Stimulated activated CD8-positive, alpha-beta memory T cell treated with anti-CD3 and anti-CD28 coated beads, Interleukin-15, amount 100 ng/mL, for 4 hours (primary cell): ENCODE measurements around the gene ZHX3.
"Not testable (repeated sequence)": the region's sequence is repeated elsewhere in the genome, so short reads cannot be mapped to it uniquely, and the experiment has no call there.

Experiments used
- DNase-seq, 2 donors: peaks; one replicate each; pipeline ENCODE4 v3.0.0-alpha.2; 2020; ENCODE audit warnings: low read depth in 2 of 2

Gene ZHX3

GRCh38 chr20:41331731-41332130 is 14.2 kb upstream of the ZHX3 start:
- no peak for DNase-seq

GRCh38 chr20:41330941-41331340 is 13.4 kb upstream of the ZHX3 start:
- DNase-seq = no peak

- no peak for DNase-seq
Observed at GRCh38 chr20:41330343-41330720, 12.8 kb upstream of the ZHX3 start.

GRCh38 chr20:41329435-41330342 is 12.2 kb upstream of the ZHX3 start:
- DNase-seq = peak; percentile 46 to 48

DNA sequence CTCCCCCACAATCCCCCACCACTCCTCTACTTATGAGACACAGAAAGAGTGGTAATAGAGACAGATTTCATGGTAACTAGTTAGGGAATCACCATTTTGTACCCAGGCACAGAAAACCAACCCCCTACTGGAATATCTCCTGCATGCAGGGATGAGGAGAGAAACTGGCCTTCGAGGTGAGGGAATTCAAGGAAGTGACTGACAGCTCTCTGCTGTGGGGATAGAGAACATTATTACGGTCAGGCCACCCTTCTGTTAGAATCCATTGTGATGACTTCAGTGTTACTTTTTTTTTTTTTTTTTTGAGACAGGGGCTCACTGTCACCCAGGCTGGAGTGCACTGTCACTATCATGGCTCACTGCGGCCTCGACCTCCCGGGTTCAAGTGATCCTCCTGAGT is 9.6 kb upstream of the ZHX3 start:
- DNase-seq = no peak

GRCh38 chr20:41320976-41321375 is 3.4 kb upstream of the ZHX3 start:
- DNase-seq = no peak

DNA sequence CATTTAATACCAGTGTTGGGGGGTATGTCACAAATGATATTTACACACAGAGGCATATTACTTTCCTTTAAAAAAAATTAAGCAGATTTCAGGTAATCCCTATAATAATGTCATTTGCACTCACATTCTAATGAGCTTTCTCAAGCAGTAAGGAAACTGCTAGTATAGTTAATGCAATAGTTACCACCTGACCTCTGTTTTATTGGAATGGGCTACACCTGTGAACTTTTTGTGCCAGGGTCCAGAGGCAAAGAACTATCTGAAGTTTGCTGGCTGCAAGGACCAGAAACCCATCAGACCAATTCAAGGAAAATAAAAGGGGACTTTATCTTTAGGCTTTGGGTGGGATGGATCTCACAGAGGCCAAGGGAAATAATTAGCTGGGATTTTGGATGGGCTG is 2.9 kb upstream of the ZHX3 start:
- no peak for DNase-seq

- no peak for DNase-seq
Observed at GRCh38 chr20:41318271-41318649, 729 bp upstream of the ZHX3 start.

- DNase-seq = peak; percentile 54 to 65
Observed at GRCh38 chr20:41316602-41317545, 657 bp downstream of the ZHX3 start.

DNA sequence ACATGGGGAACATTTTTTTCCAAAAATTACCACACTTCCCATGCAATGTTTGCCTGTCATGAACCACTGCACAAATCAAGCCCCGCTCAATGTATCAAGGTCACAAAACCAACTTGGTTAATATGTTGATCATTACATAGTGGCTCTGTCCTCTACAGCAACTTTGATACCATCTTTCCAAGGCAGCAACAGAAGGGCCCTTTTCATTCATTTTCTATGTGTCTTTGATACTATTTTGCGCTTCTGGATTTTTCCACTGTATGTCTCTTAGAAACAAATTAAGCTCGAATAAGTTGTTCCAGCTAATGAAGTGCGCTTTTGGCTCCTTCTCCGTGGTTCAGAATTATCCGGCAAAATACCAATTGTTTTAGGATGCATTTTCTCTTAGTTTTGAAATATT is 1.5 kb downstream of the ZHX3 start:
- no peak for DNase-seq

GRCh38 chr20:41314386-41314785 is 3.1 kb downstream of the ZHX3 start:
- DNase-seq = no peak

GRCh38 chr20:41312009-41312408 is 5.5 kb downstream of the ZHX3 start:
- DNase-seq = not testable (repeated sequence)

- DNase-seq = no peak
Observed at GRCh38 chr20:41309817-41310216, 7.7 kb downstream of the ZHX3 start.

DNA sequence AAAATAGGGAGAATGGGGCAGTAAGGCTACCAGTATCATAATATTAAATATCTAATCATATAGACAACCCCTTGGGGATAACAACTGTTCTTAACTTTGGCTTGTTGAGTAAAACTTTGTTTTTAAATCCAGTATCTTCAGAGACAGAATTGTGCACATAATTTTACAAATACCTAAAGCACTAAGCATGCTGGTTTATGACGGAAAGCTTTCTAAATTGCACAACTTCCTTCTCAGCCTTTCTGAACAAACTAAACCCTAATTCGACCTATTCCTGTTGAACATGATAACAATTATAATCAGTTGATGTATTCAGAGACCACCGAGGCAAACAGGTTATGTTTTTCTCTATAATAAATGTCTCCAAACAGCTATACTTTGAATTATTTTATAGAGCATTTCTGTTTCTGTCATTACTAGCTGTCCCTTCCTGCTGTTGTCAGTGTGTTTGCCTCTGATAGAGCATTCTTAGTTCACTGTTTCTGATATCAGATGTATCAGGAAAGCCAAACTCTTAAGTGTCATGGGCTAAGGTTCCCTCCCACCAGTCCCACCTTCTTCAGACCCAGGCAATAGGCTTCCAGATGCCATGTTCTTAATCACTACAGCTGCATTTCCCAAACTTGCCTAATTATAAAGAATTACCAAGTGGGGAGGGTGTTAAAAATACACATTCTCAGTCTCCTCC is 8.7 kb downstream of the ZHX3 start:
- DNase-seq = no peak

DNA sequence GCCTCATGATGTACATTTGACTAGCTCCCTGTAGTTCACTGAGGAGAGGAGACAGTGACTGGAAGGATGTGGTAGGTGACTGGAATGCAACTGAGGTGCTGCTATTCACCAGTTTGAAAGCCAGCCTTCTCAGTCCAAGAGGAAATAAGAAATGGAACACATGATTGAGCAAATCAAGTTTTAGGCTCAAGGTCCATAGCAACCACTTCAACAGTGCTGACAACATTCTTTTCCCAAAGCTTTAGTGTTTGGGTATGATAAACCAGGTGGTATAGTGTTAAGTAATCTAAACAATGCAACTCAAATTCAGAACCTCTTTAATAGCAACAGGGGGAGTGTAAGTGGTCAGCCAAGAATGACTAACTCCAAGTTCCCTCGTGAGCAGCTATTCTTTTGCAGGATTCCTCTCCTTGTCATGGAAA is 9.2 kb downstream of the ZHX3 start:
- no peak for DNase-seq

- no peak for DNase-seq
Observed at GRCh38 chr20:41307021-41307420, 10.5 kb downstream of the ZHX3 start.

DNA sequence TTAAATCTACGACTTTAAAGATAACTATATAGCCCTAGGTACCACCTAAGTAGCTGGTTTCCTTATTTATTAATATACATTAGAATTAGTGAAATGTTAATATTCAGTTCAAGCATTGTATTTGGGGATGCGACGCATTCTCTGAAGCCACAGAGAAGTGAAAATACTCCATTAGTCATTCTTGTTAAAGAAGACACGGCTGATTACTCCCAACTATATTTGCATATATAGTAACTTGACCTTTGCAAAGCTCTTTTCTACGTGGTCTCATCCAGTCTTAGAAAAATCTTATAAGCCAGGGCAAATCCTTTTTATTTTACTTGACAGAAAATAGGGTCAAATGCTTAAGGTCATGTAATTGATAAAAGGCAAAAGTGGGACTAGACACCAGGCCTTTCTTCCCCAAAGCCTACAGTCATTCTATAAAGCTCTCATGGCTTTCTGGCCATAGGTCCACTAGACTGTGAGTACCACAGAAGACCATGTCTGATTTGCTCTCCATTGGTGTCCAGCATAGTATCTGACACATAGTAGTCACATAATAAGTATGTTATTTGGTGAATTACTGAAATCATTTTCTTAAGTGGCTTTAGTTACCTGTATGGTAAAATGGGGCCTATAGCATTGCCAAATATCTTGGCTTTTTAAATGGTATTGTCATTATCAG is 11.3 kb downstream of the ZHX3 start:
- DNase-seq = no peak

- no peak for DNase-seq
Observed at GRCh38 chr20:41304424-41305079, 13.0 kb downstream of the ZHX3 start.

GRCh38 chr20:41304002-41304401 is 13.5 kb downstream of the ZHX3 start:
- no peak for DNase-seq

DNA sequence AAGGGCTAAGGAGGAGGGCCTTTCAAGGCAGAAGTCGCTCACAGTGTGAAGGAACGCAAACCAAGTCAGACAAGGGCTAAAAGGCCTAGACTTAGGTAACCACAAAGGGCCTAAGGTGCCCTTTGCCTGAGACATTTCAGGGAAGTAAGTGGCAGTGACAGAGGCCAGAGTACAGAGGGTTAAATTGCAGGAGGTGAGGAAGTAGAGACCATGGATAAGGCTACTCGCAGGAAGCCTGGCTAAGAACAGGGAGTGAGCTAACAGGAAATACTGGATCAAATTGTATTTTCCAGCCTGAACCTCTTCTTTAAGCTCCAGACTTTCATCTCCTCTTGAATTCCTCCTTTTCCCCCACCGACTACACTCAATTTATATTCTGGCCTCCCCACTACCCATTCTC is 16.6 kb downstream of the ZHX3 start:
- no peak for DNase-seq

DNA sequence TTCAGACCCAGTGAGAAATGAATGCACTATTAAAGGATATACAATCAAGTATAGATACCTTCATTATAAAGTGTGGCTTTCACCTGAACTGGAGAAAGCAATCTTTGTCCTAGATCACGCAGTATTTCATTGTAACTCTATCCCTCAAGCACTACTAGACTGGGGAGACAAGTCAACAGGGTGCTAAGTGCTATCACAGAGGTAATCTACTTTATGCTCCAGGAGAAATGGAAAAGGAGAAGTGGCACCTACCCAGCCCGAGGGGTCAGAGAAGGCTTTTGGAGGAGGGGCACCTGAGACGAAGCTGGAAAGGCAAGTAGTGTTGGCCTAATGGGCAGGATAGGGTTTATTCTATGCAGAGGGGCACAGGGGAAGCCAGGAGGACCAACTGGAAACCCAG is 17.1 kb downstream of the ZHX3 start:
- no peak for DNase-seq
